ENCODE data around the gene HBQ1. TPM values are rescaled to one million over a fixed set of nuclear protein-coding genes. Genes with fewer than 3 reads are reported as not detected.

Gene HBQ1
- total and polyA plus RNA-seq, 2 of the 4 experiments (the other 2 are of a cell fraction), result 0.92 TPM; not detected in 1

GRCh38 chr16:200388-200787 is 20.1 kb downstream of the HBQ1 start:
- H2BK5ac ChIP-seq (ENCODE audit: low read depth, low read length, poor library complexity, severe bottlenecking), result no peak overlapping the region
- H3K4ac ChIP-seq (ENCODE audit: low read depth, low read length), result no peak overlapping the region
- H3K9ac ChIP-seq (ENCODE audit: low read depth, low read length), result no peak overlapping the region
- POLR2A ChIA-PET (ENCODE audit: unreplicated experiment), result no interaction called here
- H2BK20ac ChIP-seq (ENCODE audit: low read depth, low read length), result no peak overlapping the region
- TF ChIP-seq BHLHE40 (IDR thresholded peaks at IDR 0.05; ENCODE audit: low read depth, low read length) (peak; percentile 49), MAZ (IDR thresholded peaks at IDR 0.05; ENCODE audit: borderline replicate concordance, low read depth, low read length) (no peak), CEBPB (IDR thresholded peaks at IDR 0.05; ENCODE audit: low read depth, low read length) (peak; percentile 86), FOS (IDR thresholded peaks at IDR 0.05; ENCODE audit: low read depth, low read length) (no peak), RCOR1 (IDR thresholded peaks at IDR 0.05; ENCODE audit: insufficient replicate concordance, low read length) (no peak), RFX5 (IDR thresholded peaks at IDR 0.05; ENCODE audit: low read depth, low read length) (no peak), POLR2A (IDR thresholded peaks at IDR 0.05; ENCODE audit: low read depth, low read length) (no peak), NFE2L2 (IDR thresholded peaks at IDR 0.05; ENCODE audit: low read depth, low read length) (no peak)
- no peak overlapping the region for H2AK5ac ChIP-seq (ENCODE audit: low read depth, low read length)
- H3K14ac ChIP-seq (replicated peaks; ENCODE audit: low read depth, low read length), result no peak overlapping the region
- CTCF ChIA-PET, result interaction anchor here (0.7 kb wide), 2 partner anchors 9 to 51 kb away, joined by 4 to 5 read pairs; no protein-coding TSS in a partner anchor
- no peak overlapping the region for H4K5ac ChIP-seq (ENCODE audit: low read depth, low read length)
- dilution Hi-C loops (cut with HindIII; ENCODE audit: low sequenced_read_pairs, unreplicated experiment), result no loop called here
- no peaks in the 10 kb centered on the region for H3K9me3 ChIP-seq (ENCODE audit: control insufficient read depth, insufficient read depth, low read length)
- no peak overlapping the region for H2AK9ac ChIP-seq (replicated peaks; ENCODE audit: low read depth, low read length, poor library complexity)
- H2BK15ac ChIP-seq (ENCODE audit: low read depth, low read length), result no peak overlapping the region
- no TSS peak for BruUV-seq (replicated peaks)
- no peak overlapping the region for H2BK120ac ChIP-seq (ENCODE audit: low read depth, low read length)
- no peak overlapping the region for H3K23ac ChIP-seq (ENCODE audit: low read depth, low read length)
- H4K91ac ChIP-seq (ENCODE audit: insufficient read depth, low read depth, low read length), result no peak overlapping the region
- in situ Hi-C loops (cut with MboI; ENCODE audit: low sequenced_read_pairs), result no loop called here
- H3K4me1 ChIP-seq (ENCODE audit: control insufficient read depth, insufficient read depth, low read length), result no peaks in the 10 kb centered on the region
- intact Hi-C loops (cut with micrococcal nuclease), result no loop called here
- no peak overlapping the region for H2AFZ ChIP-seq (replicated peaks; ENCODE audit: low read length, poor library complexity)
- H3K18ac ChIP-seq (ENCODE audit: low read depth, low read length), result no peak overlapping the region
- H3K27ac ChIP-seq (ENCODE audit: insufficient read depth, low read length), result no peak overlapping the region
- WGBS, 2 experiments (ENCODE audit: extremely low coverage in 2 of 2, insufficient read length in 1 of 2), result 100% methylated on average over 1 of the region's 5 CpGs; no CpG with 5 or more reads in 1 of the 2 experiments
- H3K36me3 ChIP-seq (ENCODE audit: control insufficient read depth, insufficient read depth, low read length), result peaks cover 49% of the 10 kb centered on the region
- H3K4me3 ChIP-seq (ENCODE audit: insufficient read depth, low read depth, low read length), result no peak overlapping the region
- no peak overlapping the region for H3K4me2 ChIP-seq (ENCODE audit: low read depth, low read length)
- peak; percentile 78 for DNase-seq
- ATAC-seq (ENCODE audit: low read depth), result peak; percentile 82
- H3K56ac ChIP-seq (ENCODE audit: extremely low read depth, insufficient read depth, low read length), result no peak overlapping the region
- H4K20me1 ChIP-seq (ENCODE audit: insufficient read depth, low read length), result peaks cover 9% of the 10 kb centered on the region
- no peaks in the 10 kb centered on the region for H3K27me3 ChIP-seq (ENCODE audit: control insufficient read depth, insufficient read depth, low read length)
- peaks cover 25 to 43% of the 10 kb centered on the region in 2 experiments for H3K79me1 ChIP-seq (ENCODE audit: low read depth in 1 of 2, low read length in 2 of 2)
- no peaks in the 10 kb centered on the region; the same call in 1 of the 2 replicates for H3K9me1 ChIP-seq (ENCODE audit: insufficient read depth, low read length)
- no peak overlapping the region for H4K8ac ChIP-seq (ENCODE audit: low read depth in 2 of 2, low read length in 2 of 2)

Measured in IMR-90 (cell line).